Measurements from ENCODE around the gene NR0B2. TPM values are rescaled to one million over a fixed set of nuclear protein-coding genes. Genes with fewer than 3 reads are reported as not detected.

NR0B2 gene
- total and polyA plus RNA-seq, 2 of the 13 experiments (the other 11 are each of a cell fraction or from before 2014, with no cell fraction given): 72.5 to 133 TPM

- TF ChIP-seq, protein P1, sequence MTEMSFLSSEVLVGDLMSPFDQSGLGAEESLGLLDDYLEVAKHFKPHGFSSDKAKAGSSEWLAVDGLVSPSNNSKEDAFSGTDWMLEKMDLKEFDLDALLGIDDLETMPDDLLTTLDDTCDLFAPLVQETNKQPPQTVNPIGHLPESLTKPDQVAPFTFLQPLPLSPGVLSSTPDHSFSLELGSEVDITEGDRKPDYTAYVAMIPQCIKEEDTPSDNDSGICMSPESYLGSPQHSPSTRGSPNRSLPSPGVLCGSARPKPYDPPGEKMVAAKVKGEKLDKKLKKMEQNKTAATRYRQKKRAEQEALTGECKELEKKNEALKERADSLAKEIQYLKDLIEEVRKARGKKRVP (CRISPR knock-in tag; IDR thresholded peaks at IDR 0.05): peak in 1 of 2 experiments; percentile 76; a peak in 2 of 4 replicates
- TF ChIP-seq KDM2A (CRISPR knock-in tag; IDR thresholded peaks at IDR 0.05; ENCODE audit: borderline replicate concordance, low read depth) (peak; percentile 100), HNF1B (CRISPR knock-in tag; IDR thresholded peaks at IDR 0.05) (peak; percentile 58; the same call in 1 of the 2 replicates), TBX2 (CRISPR knock-in tag; IDR thresholded peaks at IDR 0.05; ENCODE audit: borderline replicate concordance) (peak; percentile 82), ZNF724P (CRISPR knock-in tag; IDR thresholded peaks at IDR 0.05; ENCODE audit: borderline replicate concordance) (peak; percentile 92; the same call in 1 of the 2 replicates), ZNF615 (CRISPR knock-in tag; IDR thresholded peaks at IDR 0.05; ENCODE audit: borderline replicate concordance) (0 out of 2 replicates have a peak, but pooled peaks have one; percentile 48), SMAD9 (CRISPR knock-in tag; IDR thresholded peaks at IDR 0.05) (no peak), NCOA1 (CRISPR knock-in tag; IDR thresholded peaks at IDR 0.05) (0 out of 2 replicates have a peak, but pooled peaks have one; percentile 55), ZNF570 (CRISPR knock-in tag; IDR thresholded peaks at IDR 0.05; ENCODE audit: borderline replicate concordance) (no peak), KDM3A (CRISPR knock-in tag; IDR thresholded peaks at IDR 0.05; ENCODE audit: low read depth) (no peak), CBX1 (IDR thresholded peaks at IDR 0.05; ENCODE audit: low read depth) (no peak), FUBP1 (CRISPR knock-in tag; IDR thresholded peaks at IDR 0.05; ENCODE audit: borderline replicate concordance) (no peak), HIVEP1 (CRISPR knock-in tag; IDR thresholded peaks at IDR 0.05) (peak; percentile 70), ZNF713 (CRISPR knock-in tag; IDR thresholded peaks at IDR 0.05) (no peak), ARHGAP35 (CRISPR knock-in tag; IDR thresholded peaks at IDR 0.05; ENCODE audit: borderline replicate concordance) (peak; percentile 88; the same call in 1 of the 2 replicates), FOXK1 (CRISPR knock-in tag; IDR thresholded peaks at IDR 0.05; ENCODE audit: borderline replicate concordance, low read depth) (peak; percentile 46; the same call in 1 of the 2 replicates), TRIM24 (CRISPR knock-in tag; IDR thresholded peaks at IDR 0.05) (no peak)
- TF ChIP-seq, protein P2, sequence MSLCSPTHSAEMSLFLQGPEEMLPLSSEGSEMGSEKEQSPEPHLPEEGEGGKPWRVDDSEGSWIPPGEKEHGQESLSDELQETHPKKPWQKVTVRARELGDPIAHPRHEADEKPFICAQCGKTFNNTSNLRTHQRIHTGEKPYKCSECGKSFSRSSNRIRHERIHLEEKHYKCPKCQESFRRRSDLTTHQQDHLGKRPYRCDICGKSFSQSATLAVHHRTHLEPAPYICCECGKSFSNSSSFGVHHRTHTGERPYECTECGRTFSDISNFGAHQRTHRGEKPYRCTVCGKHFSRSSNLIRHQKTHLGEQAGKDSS (CRISPR knock-in tag; IDR thresholded peaks at IDR 0.05; ENCODE audit: borderline replicate concordance, low read depth): peak; percentile 96; the same call in 1 of the 2 replicates
- TF ChIP-seq, protein P3, sequence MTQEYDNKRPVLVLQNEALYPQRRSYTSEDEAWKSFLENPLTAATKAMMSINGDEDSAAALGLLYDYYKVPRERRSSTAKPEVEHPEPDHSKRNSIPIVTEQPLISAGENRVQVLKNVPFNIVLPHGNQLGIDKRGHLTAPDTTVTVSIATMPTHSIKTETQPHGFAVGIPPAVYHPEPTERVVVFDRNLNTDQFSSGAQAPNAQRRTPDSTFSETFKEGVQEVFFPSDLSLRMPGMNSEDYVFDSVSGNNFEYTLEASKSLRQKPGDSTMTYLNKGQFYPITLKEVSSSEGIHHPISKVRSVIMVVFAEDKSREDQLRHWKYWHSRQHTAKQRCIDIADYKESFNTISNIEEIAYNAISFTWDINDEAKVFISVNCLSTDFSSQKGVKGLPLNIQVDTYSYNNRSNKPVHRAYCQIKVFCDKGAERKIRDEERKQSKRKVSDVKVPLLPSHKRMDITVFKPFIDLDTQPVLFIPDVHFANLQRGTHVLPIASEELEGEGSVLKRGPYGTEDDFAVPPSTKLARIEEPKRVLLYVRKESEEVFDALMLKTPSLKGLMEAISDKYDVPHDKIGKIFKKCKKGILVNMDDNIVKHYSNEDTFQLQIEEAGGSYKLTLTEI (CRISPR knock-in tag; conservative IDR thresholded peaks at IDR 0.05): no peak; the same call in 1 of the 2 replicates
These were observed 24.0 kb downstream of the NR0B2 start, which contains the start of gene GPN2 (continued) for GRCh38 chr1:26889551-26890466.

All from HepG2 (cell line).